NCI-H1436 (cell line): ENCODE results near the gene CDKAL1.
"Not testable (repeated sequence)": the region's sequence is repeated elsewhere in the genome, so short reads cannot be mapped to it uniquely, and the experiment has no call there.

Experiments used
- DNase-seq: peaks from one replicate; lab custom pipeline; 2025; lab: John Stamatoyannopoulos, UW

Gene CDKAL1

GRCh38 chr6:21075986-21076385 lies 541.7 kb downstream of the CDKAL1 start:
- DNase-seq, result no peak

GRCh38 chr6:21078497-21078896 lies 544.2 kb downstream of the CDKAL1 start:
- no peak for DNase-seq

- no peak for DNase-seq
Observed at GRCh38 chr6:21079468-21080048, 545.3 kb downstream of the CDKAL1 start.

- DNase-seq, result no peak
Observed at GRCh38 chr6:21080221-21080620, 546.0 kb downstream of the CDKAL1 start.

- no peak for DNase-seq
Observed at GRCh38 chr6:21082091-21082490, 547.8 kb downstream of the CDKAL1 start.

GRCh38 chr6:21083708-21084107 lies 549.5 kb downstream of the CDKAL1 start:
- no peak for DNase-seq

- DNase-seq, result no peak
Observed at GRCh38 chr6:21084656-21085055, 550.4 kb downstream of the CDKAL1 start.

GRCh38 chr6:21085211-21085610 lies 551.0 kb downstream of the CDKAL1 start:
- DNase-seq, result no peak

GRCh38 chr6:21085643-21086042 lies 551.4 kb downstream of the CDKAL1 start:
- DNase-seq, result no peak

- DNase-seq, result no peak
Observed at GRCh38 chr6:21087188-21087587, 552.9 kb downstream of the CDKAL1 start.

GRCh38 chr6:21091411-21091810 lies 557.2 kb downstream of the CDKAL1 start:
- DNase-seq, result no peak

GRCh38 chr6:21092231-21092772 lies 558.0 kb downstream of the CDKAL1 start:
- DNase-seq, result not testable (repeated sequence)

GRCh38 chr6:21095462-21095861 lies 561.2 kb downstream of the CDKAL1 start:
- no peak for DNase-seq

- no peak for DNase-seq
Observed at GRCh38 chr6:21098134-21098533, 563.9 kb downstream of the CDKAL1 start.

GRCh38 chr6:21098744-21099143 lies 564.5 kb downstream of the CDKAL1 start:
- DNase-seq, result no peak

- no peak for DNase-seq
Observed at GRCh38 chr6:21099338-21100314, 565.4 kb downstream of the CDKAL1 start.

GRCh38 chr6:21100991-21101390 lies 566.7 kb downstream of the CDKAL1 start:
- no peak for DNase-seq

GRCh38 chr6:21101694-21102093 lies 567.4 kb downstream of the CDKAL1 start:
- DNase-seq, result no peak

- no peak for DNase-seq
Observed at GRCh38 chr6:21102201-21102600, 567.9 kb downstream of the CDKAL1 start.

- DNase-seq, result no peak
Observed at GRCh38 chr6:21102624-21103023, 568.4 kb downstream of the CDKAL1 start.

- DNase-seq, result peak; percentile 23
Observed at GRCh38 chr6:21103626-21104224, 569.5 kb downstream of the CDKAL1 start.

- no peak for DNase-seq
Observed at GRCh38 chr6:21104288-21104687, 570.0 kb downstream of the CDKAL1 start.

GRCh38 chr6:21107796-21108195 lies 573.5 kb downstream of the CDKAL1 start:
- no peak for DNase-seq
